AG04450 (cell line): ENCODE data around the gene BRWD1. TPM values are rescaled to one million over a fixed set of nuclear protein-coding genes. Genes with fewer than 3 reads are reported as not detected.
A peak's percentile ranks its signal among the peaks of the same experiment; 100 is the strongest.

Source experiments
- CTCF ChIA-PET: fragments of 300-600, 350-600 bp; formaldehyde crosslinking; extraction: SDS; loops from one replicate; lab custom pipeline; 2022; ENCODE audit warnings: antibody characterized with exemption, inconsistent platforms; lab: Charles Lee
- POLR2A ChIA-PET: fragments of 350-600 bp; formaldehyde crosslinking; extraction: SDS; loops from one replicate; lab custom pipeline; 2021; ENCODE audit warnings: antibody characterized with exemption, inconsistent platforms; lab: Yijun Ruan, JAX
- DNase-seq: peaks from one replicate; pipeline ENCODE4 v3.0.0-alpha.2; 2011; ENCODE audit warnings: low read depth, low spot score
- H3K27ac ChIP-seq: one replicate; pipeline ENCODE4 v1.5.1; 2012; ENCODE audit warnings: low read depth, low read length, control low read depth
- H3K27me3 ChIP-seq: one replicate; pipeline ENCODE4 v1.6.0; 2012; ENCODE audit warnings: low read length; ENCODE audit not compliant: control insufficient read depth, insufficient read depth
- H3K4me3 ChIP-seq: 2 replicates; pipeline ENCODE4 v1.5.1; 2011; ENCODE audit warnings: mild to moderate bottlenecking, low read depth, low read length, control low read depth
- H3K9me3 ChIP-seq: 2 replicates; pipeline ENCODE4 v1.5.1; 2012; ENCODE audit warnings: low read length; ENCODE audit not compliant: control insufficient read depth, insufficient read depth
- CTCF ChIP-seq: IDR thresholded peaks from 2 replicates; pipeline ENCODE4 v1.5.1; 2011; ENCODE audit warnings: low read depth, low read length, control low read depth, inconsistent platforms
- polyA minus RNA-seq: library from RNA; depleted of rRNA, polyadenylated mRNA; stranded (reverse); fragments of >200 nt; gene quantifications from 2 replicates; pipeline ENCODE4 v1.2.3, GENCODE V29; 2011; rRNA and poly(A)+ RNA removed
- polyA plus RNA-seq: library from polyadenylated mRNA; depleted of rRNA; stranded (reverse); fragments of >200 nt; gene quantifications from 2 replicates; pipeline ENCODE4 v1.2.3, GENCODE V29; 2011; rRNA removed

Gene BRWD1
- polyA plus RNA-seq (13.7 and 19.7 TPM in 2 replicates), polyA minus RNA-seq (28.8 and 57.4 TPM in 2 replicates)

- POLR2A ChIA-PET = interaction anchor here (0.5 to 1.8 kb wide), 6 partner anchors 9 to 74 kb away, joined by 3 to 9 read pairs (median 5); a partner anchor contains a TSS
- TF ChIP-seq CTCF = no peak
- Histone ChIP-seq H3K27me3 (no peaks in the 10 kb centered on the region), H3K9me3 (no peaks in the 10 kb centered on the region; the same call in 1 of the 2 replicates), H3K27ac (peak within 1 kb of the TSS; percentile 91), H3K4me3 (peak within 1 kb of the TSS; percentile 74)
- CTCF ChIA-PET = interaction anchor here (0.8 to 1.8 kb wide), 2 partner anchors 32 to 78 kb away, joined by 4 read pairs; no protein-coding TSS in a partner anchor
- DNase-seq = peak; percentile 67
Observed at GRCh38 chr21:39313571-39314142, at the start of gene BRWD1. Gene BRWD1, minus strand, starts transcription at chr21:39313632. Its CDS starts 141 bp downstream, at chr21:39313491.

- CTCF ChIA-PET = no interaction called here
- no peaks in the 10 kb centered on the region for H3K27me3 ChIP-seq
- no peaks in the 10 kb centered on the region for H3K9me3 ChIP-seq
- H3K27ac ChIP-seq = no peak overlapping the region
- no peak for TF ChIP-seq CTCF
- no peak for DNase-seq
- H3K4me3 ChIP-seq = no peak overlapping the region
- POLR2A ChIA-PET = no interaction called here
Observed at GRCh38 chr21:39362733-39363132, 49.3 kb upstream of the BRWD1 start.

- no peaks in the 10 kb centered on the region for H3K9me3 ChIP-seq
- POLR2A ChIA-PET = no interaction called here
Observed at GRCh38 chr21:39359382-39359781, 46.0 kb upstream of the BRWD1 start.

GRCh38 chr21:39353295-39353694 is 39.9 kb upstream of the BRWD1 start:
- H3K9me3 ChIP-seq = peaks cover 8% of the 10 kb centered on the region; the same call in 1 of the 2 replicates
- ChIA-PET POLR2A (no interaction called here), CTCF (no interaction called here)
- no peak overlapping the region for H3K27ac ChIP-seq
- no peak overlapping the region for H3K4me3 ChIP-seq
- no peak for TF ChIP-seq CTCF
- no peak for DNase-seq
- H3K27me3 ChIP-seq = no peaks in the 10 kb centered on the region

More at GRCh38 chr21:39359382-39359781, 46.0 kb upstream of the BRWD1 start:
- TF ChIP-seq CTCF = no peak
- Histone ChIP-seq H3K27ac (no peak overlapping the region), H3K4me3 (no peak overlapping the region), H3K27me3 (no peaks in the 10 kb centered on the region)
- no peak for DNase-seq
- CTCF ChIA-PET = no interaction called here
